GM12891 (cell line): ENCODE results near the gene BIVM.

Experiments
- DNase-seq: peaks from one replicate; pipeline ENCODE4 v3.0.0; 2011; ENCODE audit warnings: low spot score; ENCODE audit not compliant: insufficient read length
- FAIRE-seq: peaks from 2 replicates; lab custom pipeline; 2011; peaks lifted over from hg19 to GRCh38; lab: Jason Lieb, UNC
- PAX5 ChIP-seq: IDR thresholded peaks from 2 replicates; pipeline ENCODE4 v1.6.1; 2011; ENCODE audit warnings: low read length, moderate library complexity, mild to moderate bottlenecking; ENCODE audit not compliant: insufficient read depth, severe bottlenecking
- POLR2A ChIP-seq: IDR thresholded peaks from 2 replicates; pipeline ENCODE4 v1.6.1; 2011; ENCODE audit warnings: low read depth, low read length, control low read depth
- POLR2AphosphoS5 ChIP-seq: IDR thresholded peaks from 2 replicates; pipeline ENCODE4 v1.6.1; 2011; ENCODE audit warnings: low read depth, low read length, control low read depth
- POU2F2 ChIP-seq: IDR thresholded peaks from 2 replicates; pipeline ENCODE4 v1.6.1; 2011; ENCODE audit warnings: low read depth, mild to moderate bottlenecking, control low read depth, low read length, moderate library complexity
- SPI1 ChIP-seq: IDR thresholded peaks from 2 replicates; pipeline ENCODE4 v1.6.1; 2011; ENCODE audit warnings: low read depth, low read length, control low read depth
- TAF1 ChIP-seq: IDR thresholded peaks from 2 replicates; pipeline ENCODE4 v1.6.1; 2011; ENCODE audit warnings: low read depth, low read length, control low read depth

Gene BIVM

DNA sequence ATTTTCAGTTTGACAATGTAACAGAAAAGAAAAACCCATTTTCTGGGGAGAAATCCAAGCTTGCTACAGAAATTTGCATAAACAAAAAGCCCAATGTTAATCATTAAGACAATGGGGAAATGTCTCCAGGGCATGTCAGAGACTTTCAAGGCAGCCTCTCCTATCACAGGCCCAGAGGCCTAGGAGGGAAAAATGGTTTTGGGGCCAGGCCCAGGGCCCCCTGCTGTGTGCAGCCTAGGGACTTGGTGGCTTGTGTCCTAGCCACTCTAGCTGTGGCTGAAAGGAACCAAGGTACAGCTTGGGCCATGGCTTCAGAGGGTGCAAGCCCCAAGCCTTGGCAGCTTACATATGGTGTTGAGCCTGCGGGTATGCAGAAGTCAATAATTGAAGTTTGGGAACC is 17.3 kb upstream of the BIVM start:
- FAIRE-seq (no peak), DNase-seq (no peak)
- no peak for TF ChIP-seq POU2F2
- no peak for TF ChIP-seq TAF1
- no peak for TF ChIP-seq POLR2AphosphoS5
- no peak for TF ChIP-seq POLR2A
- TF ChIP-seq PAX5, result no peak
- TF ChIP-seq SPI1, result no peak

DNA sequence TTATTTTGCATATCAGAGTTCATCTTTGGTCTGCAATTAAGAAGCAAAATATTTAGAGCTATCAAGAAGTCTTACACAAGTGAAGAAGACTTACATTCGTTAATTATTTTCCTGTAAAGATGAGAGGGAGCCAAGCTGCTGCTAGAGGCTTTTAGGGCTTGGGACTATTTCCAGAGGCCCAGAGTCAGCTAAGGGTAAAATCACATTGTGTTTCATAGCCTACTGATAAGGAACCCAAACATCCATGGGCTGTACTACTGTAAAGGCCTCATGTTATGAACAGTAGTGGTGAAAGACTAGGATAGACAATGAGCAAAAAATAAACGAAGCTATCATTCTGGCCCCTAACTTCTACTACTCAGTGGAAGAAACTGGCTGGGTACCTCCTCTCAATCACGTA is 14.4 kb upstream of the BIVM start:
- DNase-seq (no peak), FAIRE-seq (no peak)
- TF ChIP-seq PAX5, result no peak

GRCh38 chr13:102788683-102789082 is 10.2 kb upstream of the BIVM start:
- FAIRE-seq, result no peak
- DNase-seq, result no peak
- TF ChIP-seq PAX5 (no peak), POLR2A (no peak), SPI1 (no peak), TAF1 (no peak), POLR2AphosphoS5 (no peak), POU2F2 (no peak)

GRCh38 chr13:102792396-102792795 is 6.5 kb upstream of the BIVM start:
- no peak for DNase-seq
- no peak for TF ChIP-seq POLR2A
- TF ChIP-seq POU2F2, result no peak
- TF ChIP-seq SPI1, result no peak
- TF ChIP-seq POLR2AphosphoS5, result no peak
- no peak for TF ChIP-seq TAF1
- no peak for TF ChIP-seq PAX5
- no peak for FAIRE-seq

DNA sequence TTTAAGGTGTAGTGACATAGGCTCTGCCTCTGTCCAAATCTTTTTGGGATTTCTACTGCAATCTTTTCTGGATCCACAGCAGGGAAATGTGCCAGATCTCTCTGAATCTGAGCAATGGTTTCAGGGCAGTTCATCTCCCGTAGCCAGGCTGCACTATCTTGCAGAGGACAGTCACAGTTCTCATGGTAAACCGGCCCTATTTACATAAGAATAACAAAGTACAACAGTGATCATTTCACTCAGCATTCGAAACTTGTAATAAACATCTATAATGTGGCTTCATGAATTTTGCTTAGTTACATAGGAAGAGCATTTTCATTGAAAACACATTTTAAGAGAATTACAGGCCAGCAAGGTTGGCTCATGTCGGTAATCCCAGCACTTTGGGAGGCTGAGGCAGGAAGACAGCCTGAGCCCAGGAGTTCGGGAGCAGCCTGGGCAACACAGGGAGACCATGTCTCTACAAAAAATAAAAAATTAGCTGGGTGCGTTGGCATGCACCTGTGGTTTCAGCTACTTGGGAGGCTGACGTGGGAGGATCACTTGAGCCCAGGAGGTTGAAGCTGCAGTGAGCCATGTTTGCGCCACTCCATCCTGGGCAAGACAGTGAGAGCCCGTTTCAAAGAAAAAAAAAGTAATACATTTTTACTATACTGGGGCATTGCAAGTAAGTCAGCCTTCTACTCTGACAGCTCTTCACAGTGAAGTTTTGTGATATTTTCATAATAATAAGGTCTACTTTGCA is 5.1 kb upstream of the BIVM start:
- no peak for DNase-seq
- no peak for FAIRE-seq
- TF ChIP-seq SPI1 (no peak), POU2F2 (no peak), POLR2AphosphoS5 (no peak), PAX5 (no peak), POLR2A (no peak), TAF1 (no peak)

- TF ChIP-seq POLR2A (no peak), TAF1 (no peak), POLR2AphosphoS5 (no peak), POU2F2 (no peak), SPI1 (no peak), PAX5 (no peak)
- FAIRE-seq (peak; percentile 40), DNase-seq (no peak)
Observed at GRCh38 chr13:102799426-102800144, 666 bp downstream of the BIVM start.

GRCh38 chr13:102800145-102801041 is 1.5 kb downstream of the BIVM start:
- DNase-seq, result peak; percentile 85
- TF ChIP-seq POU2F2 (0 out of 2 replicates have a peak, but pooled peaks have one; percentile 25), SPI1 (no peak), POLR2A (peak; percentile 47), TAF1 (0 out of 2 replicates have a peak, but pooled peaks have one; percentile 13), PAX5 (no peak), POLR2AphosphoS5 (peak; percentile 53; the same call in 1 of the 2 replicates)
- peak; percentile 90 for FAIRE-seq

- TF ChIP-seq TAF1, result no peak
- no peak for TF ChIP-seq POU2F2
- TF ChIP-seq SPI1, result no peak
- no peak for TF ChIP-seq POLR2AphosphoS5
- TF ChIP-seq POLR2A, result no peak
- no peak for TF ChIP-seq PAX5
- DNase-seq (no peak), FAIRE-seq (no peak)
Observed at GRCh38 chr13:102805680-102806079, 6.8 kb downstream of the BIVM start.

DNA sequence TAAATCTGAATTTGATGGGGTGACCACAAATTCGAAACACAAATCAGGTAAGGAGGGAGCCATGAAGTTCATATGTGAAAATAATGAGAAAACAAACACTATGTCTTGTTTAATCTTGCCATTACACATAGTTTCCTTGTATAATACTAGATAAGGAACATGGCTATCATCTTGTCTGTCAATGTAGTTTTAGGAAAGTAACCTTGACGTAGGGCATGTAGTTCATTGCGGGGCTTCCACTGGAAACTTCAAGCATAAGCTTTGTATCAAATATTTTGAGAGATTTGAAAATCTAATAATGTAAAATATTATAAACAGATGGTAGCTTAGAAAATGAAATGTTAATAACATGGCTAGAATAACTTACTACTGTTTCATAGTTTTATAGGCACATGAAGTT is 8.8 kb downstream of the BIVM start:
- TF ChIP-seq TAF1 (no peak), SPI1 (no peak), POLR2AphosphoS5 (no peak), POLR2A (no peak), PAX5 (no peak), POU2F2 (no peak)
- DNase-seq (no peak), FAIRE-seq (no peak)
